Neutrophil (primary cell): ENCODE data around the gene CHRNA4.

Source experiments
- H3K27ac ChIP-seq: fragments of 200-600 bp; sonication (generic); 2 replicates; pipeline ENCODE4 v1.5.1; 2016; ENCODE audit warnings: mild to moderate bottlenecking, moderate library complexity
- H3K27me3 ChIP-seq: fragments of 200-600 bp; sonication (generic); 2 replicates; pipeline ENCODE4 v1.6.0; 2016; ENCODE audit warnings: mild to moderate bottlenecking
- H3K36me3 ChIP-seq: fragments of 200-600 bp; sonication (generic); 2 replicates; pipeline ENCODE4 v1.5.1; 2017
- H3K4me1 ChIP-seq, 2 experiments: fragments of 200-600 bp in 1 of 2; sonication (generic) in 1 of 2; 1 replicate in 1 of 2; 2 replicates in 1 of 2; pipeline versions ENCODE4 v1.5.1 to v1.6.1; 2013 to 2016; ENCODE audit warnings: low read depth in 1 of 2, low read length in 1 of 2, mild to moderate bottlenecking in 1 of 2, moderate library complexity in 1 of 2; ENCODE audit not compliant: control insufficient read depth in 1 of 2, insufficient read depth in 1 of 2
- H3K4me3 ChIP-seq, 2 experiments: fragments of 200-600 bp in 1 of 2; sonication (generic) in 1 of 2; 1 replicate in 1 of 2; 2 replicates in 1 of 2; pipeline ENCODE4 v1.5.1; 2013 to 2016; ENCODE audit warnings: low read depth in 1 of 2, low read length in 1 of 2, mild to moderate bottlenecking in 1 of 2, moderate library complexity in 1 of 2
- H3K9me3 ChIP-seq: fragments of 200-600 bp; sonication (generic); 2 replicates; pipeline ENCODE4 v1.5.1; 2016
- CTCF ChIP-seq: fragments of 200-600 bp; sonication (generic); IDR thresholded peaks from 2 replicates; pipeline ENCODE4 v1.5.1; 2016; ENCODE audit warnings: antibody characterized with exemption

CHRNA4 gene

GRCh38 chr20:63394920-63395455, 33.8 kb upstream of the CHRNA4 start:
- Histone ChIP-seq H3K9me3 (no peaks in the 10 kb centered on the region), H3K4me3 (no peak overlapping the region), H3K27ac (no peak overlapping the region), H3K36me3 (no peaks in the 10 kb centered on the region), H3K27me3 (peaks cover 19% of the 10 kb centered on the region), H3K4me1 (no peaks in the 10 kb centered on the region)
- no peak for TF ChIP-seq CTCF

- H3K4me3 ChIP-seq, result no peak overlapping the region
- no peak for TF ChIP-seq CTCF
- no peak overlapping the region for H3K27ac ChIP-seq
- peaks cover 19% of the 10 kb centered on the region for H3K27me3 ChIP-seq
- no peaks in the 10 kb centered on the region for H3K4me1 ChIP-seq
- no peaks in the 10 kb centered on the region for H3K9me3 ChIP-seq
- no peaks in the 10 kb centered on the region for H3K36me3 ChIP-seq
Observed at GRCh38 chr20:63394069-63394919, 33.1 kb upstream of the CHRNA4 start.

- Histone ChIP-seq H3K36me3 (no peaks in the 10 kb centered on the region), H3K9me3 (no peaks in the 10 kb centered on the region), H3K4me3 (no peak overlapping the region), H3K4me1 (no peaks in the 10 kb centered on the region), H3K27me3 (peaks cover 19% of the 10 kb centered on the region), H3K27ac (no peak overlapping the region)
- no peak for TF ChIP-seq CTCF
Observed at GRCh38 chr20:63393566-63393965, 32.4 kb upstream of the CHRNA4 start.

- TF ChIP-seq CTCF, result no peak
- Histone ChIP-seq H3K4me3 (no peak overlapping the region), H3K27me3 (peaks cover 19% of the 10 kb centered on the region), H3K27ac (no peak overlapping the region), H3K9me3 (no peaks in the 10 kb centered on the region), H3K4me1 (no peaks in the 10 kb centered on the region), H3K36me3 (no peaks in the 10 kb centered on the region)
Observed at GRCh38 chr20:63392465-63393365, 31.6 kb upstream of the CHRNA4 start.

- no peak for TF ChIP-seq CTCF
- Histone ChIP-seq H3K4me1 (no peaks in the 10 kb centered on the region), H3K4me3 (no peak overlapping the region), H3K27me3 (peaks cover 7% of the 10 kb centered on the region), H3K36me3 (no peaks in the 10 kb centered on the region), H3K27ac (no peak overlapping the region), H3K9me3 (no peaks in the 10 kb centered on the region)
Observed at GRCh38 chr20:63387917-63388316, 26.8 kb upstream of the CHRNA4 start.
